OCI-LY7 (cell line): Measurements from ENCODE around the gene LLPH. TPM values are rescaled to one million over a fixed set of nuclear protein-coding genes. Genes with fewer than 3 reads are reported as not detected.

ENCODE experiments used
- BruUV-seq: library from RNA; stranded (reverse); fragments of 400-500 nt; replicated peaks from 2 replicates; lab custom pipeline; 2021; lab: Mats Ljungman, UMichigan
- CTCF ChIA-PET: fragments of 300-600 bp; sonication (Branson Sonifier 250); formaldehyde crosslinking; loops from one replicate; lab custom pipeline; 2022; ENCODE audit warnings: antibody characterized with exemption; ENCODE audit not compliant: unreplicated experiment; lab: Charles Lee
- POLR2A ChIA-PET: fragments of 300-600 bp; sonication (Branson Sonifier 250); formaldehyde crosslinking; loops from one replicate; lab custom pipeline; 2022; ENCODE audit warnings: antibody characterized with exemption; lab: Charles Lee
- DNase-seq: peaks from one replicate; pipeline ENCODE4 v3.0.0-alpha.2; 2015; ENCODE audit warnings: low spot score
- H2AFZ ChIP-seq: fragments of 200-600 bp; sonication (generic), shearing (Covaris generic); 2 replicates; pipeline ENCODE4 v1.6.1; 2014; ENCODE audit warnings: mild to moderate bottlenecking, antibody characterized with exemption, low read length, moderate library complexity
- H3K27ac ChIP-seq: fragments of 200-600 bp; sonication (generic); 2 replicates; pipeline ENCODE4 v1.5.1; 2014; ENCODE audit warnings: mixed run types, low read depth, mild to moderate bottlenecking, moderate library complexity, low read length, inconsistent platforms; ENCODE audit not compliant: poor library complexity, severe bottlenecking
- H3K36me3 ChIP-seq: fragments of 200-600 bp; sonication (generic); 2 replicates; pipeline ENCODE4 v1.6.1; 2014; ENCODE audit warnings: mild to moderate bottlenecking, antibody characterized with exemption, low read length, moderate library complexity, mixed read lengths; ENCODE audit not compliant: insufficient read depth
- H3K4me1 ChIP-seq: fragments of 200-600 bp; sonication (generic); 2 replicates; pipeline ENCODE4 v1.5.1; 2014; ENCODE audit warnings: mild to moderate bottlenecking, low read length; ENCODE audit not compliant: insufficient read depth, poor library complexity, severe bottlenecking
- H3K4me2 ChIP-seq: fragments of 200-600 bp; sonication (generic); 2 replicates; pipeline ENCODE4 v1.6.1; 2014; ENCODE audit warnings: mild to moderate bottlenecking, low read length
- H3K4me3 ChIP-seq: fragments of 200-600 bp; sonication (generic); 2 replicates; pipeline ENCODE4 v1.5.1; 2014; ENCODE audit warnings: mild to moderate bottlenecking, low read depth, low read length; ENCODE audit not compliant: poor library complexity, severe bottlenecking
- H3K79me2 ChIP-seq: fragments of 200-600 bp; sonication (generic); 2 replicates; pipeline ENCODE4 v1.6.1; 2016; ENCODE audit warnings: low read depth, mild to moderate bottlenecking, low read length, moderate library complexity, mixed read lengths; ENCODE audit not compliant: insufficient read depth
- H3K9me2 ChIP-seq: fragments of 200-600 bp; sonication (generic); 2 replicates; pipeline ENCODE4 v1.6.1; 2016; ENCODE audit warnings: mild to moderate bottlenecking, low read length, mixed read lengths; ENCODE audit not compliant: insufficient read depth
- H3K9me3 ChIP-seq: fragments of 200-600 bp; sonication (generic); 2 replicates; pipeline ENCODE4 v1.6.1; 2014; ENCODE audit warnings: mild to moderate bottlenecking, mixed run types, low read length, mixed read lengths
- H4K20me1 ChIP-seq: fragments of 200-600 bp; sonication (generic); 2 replicates; pipeline ENCODE4 v1.6.1; 2014; ENCODE audit warnings: mild to moderate bottlenecking, antibody characterized with exemption, low read length, moderate library complexity, mixed read lengths; ENCODE audit not compliant: insufficient read depth
- EZH2phosphoT487 ChIP-seq: fragments of 200-600 bp; sonication (generic); IDR thresholded peaks from 2 replicates; pipeline ENCODE4 v1.6.1; 2018; ENCODE audit warnings: low read depth, borderline replicate concordance, mild to moderate bottlenecking, mixed run types, antibody characterized with exemption, low read length, moderate library complexity, mixed read lengths
- intact Hi-C: fragments of 100-400 bp; cut with micrococcal nuclease; formaldehyde crosslinking; loops from one replicate; pipeline ENCODE4 v1.10.0; 2022; ENCODE audit not compliant: unreplicated experiment
- total RNA-seq, 2 experiments: library from RNA; depleted of rRNA in 1 of 2; stranded (reverse); fragments of >200 nt in 1 of 2; shearing (Covaris generic) in 1 of 2; gene quantifications; 2 replicates each; pipeline ENCODE4 v1.2.3, GENCODE V29; 2014 to 2022
- TF ChIP-seq, protein P1 (sequence below): fragments of 200-600 bp; sonication (generic); conservative IDR thresholded peaks from 2 replicates; pipeline ENCODE4 v1.5.1; 2014; ENCODE audit warnings: mild to moderate bottlenecking, antibody characterized with exemption, low read length, moderate library complexity, mixed read lengths

LLPH gene
- total RNA-seq, 2 experiments from 2014 or later = 5.7 to 39.6 TPM

DNA sequence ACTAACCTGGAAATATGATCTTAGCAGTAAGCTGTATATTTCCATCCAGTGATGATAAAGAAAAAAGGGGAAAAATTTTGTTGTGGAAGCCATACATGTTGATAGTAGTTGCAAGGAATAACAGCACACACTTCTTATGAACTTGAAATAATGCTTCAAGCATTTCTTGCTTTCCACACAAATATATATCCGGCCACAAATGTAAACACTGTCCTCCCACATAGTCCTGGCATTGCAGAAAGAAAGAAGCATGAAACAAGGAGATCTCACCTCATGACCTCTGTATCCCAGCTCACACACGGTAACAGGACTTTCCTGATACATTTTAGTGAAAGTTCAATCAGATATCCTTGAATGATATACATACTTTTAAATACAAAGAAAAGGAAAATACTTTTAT is 56.0 kb downstream of the LLPH start:
- no TSS peak for BruUV-seq
- CTCF ChIA-PET = no interaction called here
- POLR2A ChIA-PET = no interaction called here

DNA sequence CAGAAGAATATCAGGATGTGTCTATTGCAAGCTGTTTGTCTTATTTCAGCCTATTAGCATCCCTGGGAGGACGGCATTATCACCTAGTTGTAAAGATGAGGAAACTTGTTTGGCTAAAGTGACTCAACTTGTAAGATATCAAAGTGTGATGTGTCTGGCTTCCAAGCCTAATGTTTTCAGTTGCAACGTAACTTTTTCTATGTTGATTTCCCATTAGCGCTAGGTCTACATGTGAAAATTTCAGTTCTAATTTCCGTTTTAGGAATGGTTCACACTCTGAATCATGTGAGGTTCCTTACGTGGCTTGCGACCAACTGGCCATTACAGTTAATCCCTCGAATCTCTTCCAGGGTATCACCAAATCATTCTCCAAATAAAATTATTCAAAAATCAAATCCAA is 58.0 kb downstream of the LLPH start:
- H4K20me1 ChIP-seq = no peaks in the 10 kb centered on the region
- no peak overlapping the region for H3K4me2 ChIP-seq
- no peaks in the 10 kb centered on the region for H3K4me1 ChIP-seq
- no peak overlapping the region for H2AFZ ChIP-seq
- intact Hi-C loops = no loop called here
- no peaks in the 10 kb centered on the region for H3K36me3 ChIP-seq
- no peaks in the 10 kb centered on the region for H3K9me2 ChIP-seq
- BruUV-seq = no TSS peak
- no peak overlapping the region for H3K4me3 ChIP-seq
- no peaks in the 10 kb centered on the region for H3K9me3 ChIP-seq
- no peaks in the 10 kb centered on the region for H3K79me2 ChIP-seq
- DNase-seq = no peak
- ChIA-PET CTCF (no interaction called here), POLR2A (interaction anchor here (0.7 kb wide), 2 partner anchors 15 kb away, joined by 3 to 4 read pairs; no protein-coding TSS in a partner anchor)
- TF ChIP-seq, protein P1, sequence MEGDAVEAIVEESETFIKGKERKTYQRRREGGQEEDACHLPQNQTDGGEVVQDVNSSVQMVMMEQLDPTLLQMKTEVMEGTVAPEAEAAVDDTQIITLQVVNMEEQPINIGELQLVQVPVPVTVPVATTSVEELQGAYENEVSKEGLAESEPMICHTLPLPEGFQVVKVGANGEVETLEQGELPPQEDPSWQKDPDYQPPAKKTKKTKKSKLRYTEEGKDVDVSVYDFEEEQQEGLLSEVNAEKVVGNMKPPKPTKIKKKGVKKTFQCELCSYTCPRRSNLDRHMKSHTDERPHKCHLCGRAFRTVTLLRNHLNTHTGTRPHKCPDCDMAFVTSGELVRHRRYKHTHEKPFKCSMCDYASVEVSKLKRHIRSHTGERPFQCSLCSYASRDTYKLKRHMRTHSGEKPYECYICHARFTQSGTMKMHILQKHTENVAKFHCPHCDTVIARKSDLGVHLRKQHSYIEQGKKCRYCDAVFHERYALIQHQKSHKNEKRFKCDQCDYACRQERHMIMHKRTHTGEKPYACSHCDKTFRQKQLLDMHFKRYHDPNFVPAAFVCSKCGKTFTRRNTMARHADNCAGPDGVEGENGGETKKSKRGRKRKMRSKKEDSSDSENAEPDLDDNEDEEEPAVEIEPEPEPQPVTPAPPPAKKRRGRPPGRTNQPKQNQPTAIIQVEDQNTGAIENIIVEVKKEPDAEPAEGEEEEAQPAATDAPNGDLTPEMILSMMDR = no peak
- TF ChIP-seq EZH2phosphoT487 = no peak
- no peak overlapping the region for H3K27ac ChIP-seq

More for the DNA sequence above, 56.0 kb downstream of the LLPH start:
- no peak for TF ChIP-seq EZH2phosphoT487
- TF ChIP-seq, protein P1 = no peak
- no peaks in the 10 kb centered on the region for H3K36me3 ChIP-seq
- H3K9me2 ChIP-seq = no peaks in the 10 kb centered on the region
- H4K20me1 ChIP-seq = no peaks in the 10 kb centered on the region
- H3K9me3 ChIP-seq = no peaks in the 10 kb centered on the region
- intact Hi-C loops = no loop called here
- no peak overlapping the region for H2AFZ ChIP-seq
- no peaks in the 10 kb centered on the region for H3K4me1 ChIP-seq
- no peak overlapping the region for H3K27ac ChIP-seq
- no peak for DNase-seq
- H3K79me2 ChIP-seq = no peaks in the 10 kb centered on the region
- H3K4me3 ChIP-seq = no peak overlapping the region
- H3K4me2 ChIP-seq = no peak overlapping the region

DNA sequence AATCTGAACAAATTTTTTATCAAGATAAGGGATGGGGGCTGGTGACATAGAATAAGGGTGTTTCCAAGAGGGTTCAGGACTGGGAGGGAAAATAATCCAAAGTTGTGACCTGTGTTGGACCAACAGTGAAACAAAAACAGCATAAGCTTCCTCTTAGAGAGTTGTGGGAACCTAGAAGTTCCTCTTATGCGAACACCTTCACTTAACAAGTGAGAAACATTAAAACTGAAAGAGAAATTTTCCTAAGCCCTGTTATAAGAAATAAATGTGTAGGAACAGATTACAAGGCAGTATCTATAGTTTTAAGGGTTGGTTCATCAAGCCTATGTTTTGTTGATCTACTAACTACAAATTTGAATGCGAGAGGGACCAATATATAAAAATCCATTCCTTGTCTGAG is 58.4 kb downstream of the LLPH start:
- POLR2A ChIA-PET = interaction anchor here (0.7 kb wide), 1 partner anchor 15 kb away, joined by 4 read pairs; no protein-coding TSS in a partner anchor
- no peak overlapping the region for H2AFZ ChIP-seq

More for the DNA sequence above, 58.4 kb downstream of the LLPH start:
- Histone ChIP-seq H3K79me2 (no peaks in the 10 kb centered on the region), H3K9me3 (no peaks in the 10 kb centered on the region), H3K4me3 (no peak overlapping the region), H3K4me1 (no peaks in the 10 kb centered on the region), H4K20me1 (no peaks in the 10 kb centered on the region), H3K27ac (no peak overlapping the region), H3K9me2 (no peaks in the 10 kb centered on the region), H3K4me2 (no peak overlapping the region), H3K36me3 (no peaks in the 10 kb centered on the region)
- CTCF ChIA-PET = no interaction called here
- BruUV-seq = no TSS peak
- TF ChIP-seq, protein P1 = no peak
- TF ChIP-seq EZH2phosphoT487 = no peak
- no peak for DNase-seq
- intact Hi-C loops = no loop called here
